ENCODE data around the gene RBFOX2. TPM values are rescaled to one million over a fixed set of nuclear protein-coding genes. Genes with fewer than 3 reads are reported as not detected.

RBFOX2 gene
- total and polyA plus RNA-seq, 2 of the 8 experiments (the other 6 are each of a cell fraction or from before 2014, with no cell fraction given), result 121 to 122 TPM

DNA sequence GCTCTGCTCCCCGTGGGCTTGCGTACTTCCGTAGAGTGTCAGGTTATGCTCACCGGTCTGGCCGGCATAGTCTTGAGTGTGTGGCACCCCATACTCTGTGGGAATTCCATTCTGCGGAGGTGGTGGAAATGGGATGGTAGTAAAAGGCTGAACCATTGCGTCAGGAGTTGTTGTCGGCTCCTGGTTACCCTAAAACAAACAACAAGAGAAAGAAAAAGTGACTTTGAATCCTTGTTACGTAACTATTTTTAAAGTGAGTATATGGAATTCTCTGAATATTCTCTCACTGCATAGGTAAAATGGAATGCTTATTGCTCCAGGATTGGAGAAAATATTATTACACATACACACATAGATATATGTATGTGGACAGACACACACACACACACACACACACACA, 218.8 kb downstream of the RBFOX2 start:
- Histone ChIP-seq H3K4me3 (ENCODE audit: extremely low read depth in 1 of 4, insufficient read depth in 2 of 4, low read depth in 3 of 4, low read length in 4 of 4) (no peak overlapping the region), H3K4ac (replicated peaks; ENCODE audit: insufficient read length, low read depth, low read length) (no peak overlapping the region), H2AK5ac (ENCODE audit: low read depth, low read length) (no peak overlapping the region), H3K23ac (ENCODE audit: insufficient read length) (no peak overlapping the region), H3K27me3 (replicated peaks in 1 of 4; ENCODE audit: control insufficient read depth in 3 of 4, extremely low read depth in 1 of 4, insufficient read depth in 3 of 4, low read length in 3 of 4) (no peaks in the 10 kb centered on the region), H3K9me3 (ENCODE audit: insufficient read depth in 2 of 2, low read depth in 1 of 2, low read length in 1 of 2) (no peaks in the 10 kb centered on the region), H4K91ac (replicated peaks; ENCODE audit: insufficient read length, low read length) (no peak overlapping the region), H2BK15ac (ENCODE audit: low read length) (no peak overlapping the region), H3K36me3 (ENCODE audit: control insufficient read depth in 2 of 4, insufficient read depth in 4 of 4, low read length in 3 of 4) (peaks cover 0 to 23% (median 10%) of the 10 kb centered on the region in 4 experiments; a peak in 6 of 8 replicates), H3K14ac (ENCODE audit: insufficient read length) (no peak overlapping the region), H2BK5ac (ENCODE audit: low read depth, low read length) (no peak overlapping the region), H3K79me1 (ENCODE audit: low read depth, low read length) (0 out of 2 replicates have a peak, but pooled peaks cover 2% of the 10 kb centered on the region), H3K27ac (ENCODE audit: low read depth, low read length) (no peak overlapping the region), H3K79me2 (ENCODE audit: control insufficient read depth in 1 of 2, insufficient read depth in 2 of 2, low read length in 2 of 2) (peaks cover 0 to 35% of the 10 kb centered on the region in 2 experiments; a peak in 2 of 4 replicates), H3K4me2 (ENCODE audit: insufficient read depth in 1 of 2, low read depth in 2 of 2, low read length in 2 of 2) (no peak overlapping the region), H3K23me2 (ENCODE audit: low read depth, low read length) (no peaks in the 10 kb centered on the region), H2BK20ac (ENCODE audit: low read length) (no peak overlapping the region), H4K8ac (ENCODE audit: extremely low read depth, insufficient read depth, low read length) (no peak overlapping the region), H3K9ac (replicated peaks in 1 of 4; ENCODE audit: extremely low read depth in 1 of 4, low read depth in 3 of 4, low read length in 3 of 4) (no peak overlapping the region), H3K18ac (ENCODE audit: extremely low read depth, low read length) (no peak overlapping the region), H3K4me1 (replicated peaks in 1 of 4; ENCODE audit: control insufficient read depth in 3 of 4, insufficient read depth in 4 of 4, low read length in 3 of 4) (no peaks in the 10 kb centered on the region), H2BK12ac (ENCODE audit: low read depth, low read length) (no peak overlapping the region), H4K20me1 (replicated peaks in 1 of 2; ENCODE audit: control insufficient read depth in 1 of 2, insufficient read depth in 2 of 2, low read length in 2 of 2) (peaks cover 0 to under 1% of the 10 kb centered on the region in 2 experiments), H3K56ac (replicated peaks; ENCODE audit: insufficient read length, low read depth, low read length) (no peak overlapping the region), H2AFZ (ENCODE audit: low read length) (no peak overlapping the region), H2BK120ac (replicated peaks; ENCODE audit: low read depth, low read length) (no peak overlapping the region), H4K5ac (ENCODE audit: insufficient read length, low read depth, low read length) (no peak overlapping the region)
- CTCF ChIA-PET (ENCODE audit: partially characterized antibody), result interaction anchor here (1.3 kb wide), 1 partner anchor 30 kb away, joined by 3 read pairs; no protein-coding TSS in a partner anchor
- DNase-seq (ENCODE audit: low read depth in 1 of 2, low spot score in 2 of 2), result no peak
- no peak for FAIRE-seq
- POLR2A ChIA-PET (ENCODE audit: partially characterized antibody), result no interaction called here
- WGBS, 2 experiments (ENCODE audit: extremely low coverage in 1 of 2, insufficient coverage in 1 of 2, insufficient read length in 1 of 2, insufficient replicate concordance in 2 of 2, low coverage in 1 of 2, low lambda C conversion rate in 2 of 2, missing lambda C conversion rate in 1 of 2), result 92% methylated on average over 9 of the region's 9 CpGs; no CpG with 5 or more reads in 1 of the 2 experiments
- TF ChIP-seq KDM1A (IDR thresholded peaks at IDR 0.05; ENCODE audit: borderline replicate concordance, low read length), result no peak
- TF ChIP-seq POU5F1 (IDR thresholded peaks at IDR 0.05; ENCODE audit: low read depth, low read length), result no peak
- TF ChIP-seq CBX8 (IDR thresholded peaks at IDR 0.05; ENCODE audit: borderline replicate concordance, low read depth, low read length), result no peak
- no peak for TF ChIP-seq SP1 (IDR thresholded peaks at IDR 0.05; ENCODE audit: low read depth, low read length)
- TF ChIP-seq CREB1 (IDR thresholded peaks at IDR 0.05), result no peak
- TF ChIP-seq NANOG (IDR thresholded peaks at IDR 0.05; ENCODE audit: insufficient read depth, low read depth, low read length, poor library complexity, severe bottlenecking), result no peak
- TF ChIP-seq CTBP2 (IDR thresholded peaks at IDR 0.05; ENCODE audit: borderline replicate concordance, insufficient read depth, insufficient read length, low read length), result no peak

Measured in H1 (cell line).